OCI-LY1 (cell line): Measurements from ENCODE around the gene PAH.

Source experiments
- CTCF ChIP-seq: fragments of 200-600 bp; sonication (generic), shearing (Covaris generic); IDR thresholded peaks from 2 replicates; pipeline ENCODE4 v1.5.1; 2017; ENCODE audit warnings: mild to moderate bottlenecking, antibody characterized with exemption, low read length, moderate library complexity, mixed read lengths
- EZH2 ChIP-seq: fragments of 200-600 bp; sonication (generic), shearing (Covaris generic); IDR thresholded peaks from 2 replicates; pipeline ENCODE4 v1.8.0; 2017; ENCODE audit warnings: borderline replicate concordance, mixed run types, mild to moderate bottlenecking, antibody characterized with exemption, low read length, moderate library complexity, mixed read lengths

GRCh38 chr12:102808412-102808811, 108.6 kb downstream of the PAH start:
- TF ChIP-seq CTCF (no peak), EZH2 (no peak)
